Epithelial cell of proximal tubule (primary cell): ENCODE measurements around the gene GPRIN3. TPM values are rescaled to one million over a fixed set of nuclear protein-coding genes. Genes with fewer than 3 reads are reported as not detected.

Source experiments
- DNase-seq: peaks from one replicate; pipeline ENCODE4 v3.0.0-alpha.2; 2011; ENCODE audit warnings: low read depth
- H3K4me3 ChIP-seq: 2 replicates; pipeline ENCODE4 v1.5.1; 2011; ENCODE audit warnings: low read depth, mild to moderate bottlenecking, low read length
- CTCF ChIP-seq: conservative IDR thresholded peaks from 2 replicates; pipeline ENCODE4 v1.5.1; 2012; ENCODE audit warnings: low read depth, mild to moderate bottlenecking, low read length
- total RNA-seq: library from RNA; depleted of rRNA; stranded (reverse); fragments of >200 nt; gene quantifications from 2 replicates; pipeline ENCODE4 v1.2.3, GENCODE V29; 2015

GPRIN3 gene
- total RNA-seq, 1 donor from 2014 or later = 2.0 TPM

- TF ChIP-seq CTCF = no peak
- no peak overlapping the region for H3K4me3 ChIP-seq
- DNase-seq = no peak
Observed at GRCh38 chr4:89295415-89295927, 12.1 kb downstream of the GPRIN3 start.

GRCh38 chr4:89294573-89295269 is 12.9 kb downstream of the GPRIN3 start:
- no peak overlapping the region for H3K4me3 ChIP-seq
- TF ChIP-seq CTCF = no peak

GRCh38 chr4:89293299-89293698 is 14.3 kb downstream of the GPRIN3 start:
- DNase-seq = no peak
- TF ChIP-seq CTCF = no peak
- no peak overlapping the region for H3K4me3 ChIP-seq

More at GRCh38 chr4:89294573-89295269, 12.9 kb downstream of the GPRIN3 start:
- DNase-seq = no peak

GRCh38 chr4:89290727-89291516 is 16.7 kb downstream of the GPRIN3 start:
- DNase-seq = no peak
- no peak for TF ChIP-seq CTCF
- H3K4me3 ChIP-seq = no peak overlapping the region

- TF ChIP-seq CTCF = no peak
- no peak for DNase-seq
- no peak overlapping the region for H3K4me3 ChIP-seq
Observed at GRCh38 chr4:89289312-89289711, 18.3 kb downstream of the GPRIN3 start.

- no peak for TF ChIP-seq CTCF
- DNase-seq = no peak
- no peak overlapping the region for H3K4me3 ChIP-seq
Observed at GRCh38 chr4:89288430-89288829, 19.2 kb downstream of the GPRIN3 start.

- no peak overlapping the region for H3K4me3 ChIP-seq
- no peak for DNase-seq
- TF ChIP-seq CTCF = no peak
Observed at GRCh38 chr4:89287945-89288344, 19.7 kb downstream of the GPRIN3 start.
